GM19239 (cell line): ENCODE data around the gene MZB1.

ENCODE experiments used
- DNase-seq: peaks from one replicate; pipeline ENCODE4 v3.0.0; 2011; ENCODE audit warnings: low spot score; ENCODE audit not compliant: insufficient read length
- FAIRE-seq: peaks from 2 replicates; lab custom pipeline; 2011; peaks lifted over from hg19 to GRCh38; lab: Jason Lieb, UNC

The MZB1 gene, protein sequence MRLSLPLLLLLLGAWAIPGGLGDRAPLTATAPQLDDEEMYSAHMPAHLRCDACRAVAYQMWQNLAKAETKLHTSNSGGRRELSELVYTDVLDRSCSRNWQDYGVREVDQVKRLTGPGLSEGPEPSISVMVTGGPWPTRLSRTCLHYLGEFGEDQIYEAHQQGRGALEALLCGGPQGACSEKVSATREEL

DNA sequence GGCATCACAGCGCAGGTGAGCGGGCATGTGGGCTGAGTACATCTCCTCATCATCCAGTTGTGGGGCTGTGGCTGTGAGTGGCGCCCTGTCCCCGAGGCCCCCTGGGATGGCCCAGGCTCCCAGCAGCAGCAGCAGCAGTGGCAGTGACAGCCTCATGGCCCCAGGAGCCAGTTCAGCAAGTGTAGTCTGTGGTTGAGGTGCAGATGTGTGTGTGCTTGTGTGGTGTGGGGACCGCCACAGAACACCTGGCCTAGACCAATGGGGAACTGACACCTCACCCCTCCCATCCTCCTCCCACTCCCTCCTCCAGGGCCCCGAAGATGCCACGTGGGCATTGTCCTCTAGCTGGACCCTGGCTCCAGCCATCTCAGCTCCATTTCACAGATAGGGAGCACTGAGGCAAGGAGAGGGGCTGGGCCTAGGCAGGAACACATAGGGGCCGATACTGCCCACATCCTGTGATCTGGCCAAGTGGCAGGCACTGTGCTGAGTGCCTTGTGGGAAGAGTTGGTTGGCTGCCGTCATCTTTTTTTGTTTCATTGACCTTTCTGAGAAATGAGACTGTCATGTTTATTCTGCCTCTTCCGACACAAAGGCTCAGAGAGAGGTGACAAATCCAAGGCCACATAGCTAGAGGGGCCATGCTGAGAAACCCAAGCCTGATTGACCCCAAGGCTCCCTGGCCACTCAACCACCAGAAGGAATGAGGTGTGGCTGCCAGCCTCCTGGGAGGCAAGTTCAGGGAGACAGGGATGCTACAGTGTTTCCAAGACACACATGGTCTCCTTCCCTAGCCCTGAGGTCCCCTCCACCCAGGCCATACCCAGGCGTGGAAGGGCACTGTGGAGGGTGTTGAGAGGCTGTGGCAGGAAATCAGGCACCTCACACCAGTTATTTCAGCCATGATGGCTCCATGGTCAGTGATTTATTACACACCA, at the start of gene MZB1:
Gene MZB1, minus strand, starts transcription at position 213 of the 938 bp plus-strand sequence. Its CDS starts 57 bp downstream, at position 156.
- peak; percentile 98 for FAIRE-seq
- peak; percentile 75 for DNase-seq

DNA sequence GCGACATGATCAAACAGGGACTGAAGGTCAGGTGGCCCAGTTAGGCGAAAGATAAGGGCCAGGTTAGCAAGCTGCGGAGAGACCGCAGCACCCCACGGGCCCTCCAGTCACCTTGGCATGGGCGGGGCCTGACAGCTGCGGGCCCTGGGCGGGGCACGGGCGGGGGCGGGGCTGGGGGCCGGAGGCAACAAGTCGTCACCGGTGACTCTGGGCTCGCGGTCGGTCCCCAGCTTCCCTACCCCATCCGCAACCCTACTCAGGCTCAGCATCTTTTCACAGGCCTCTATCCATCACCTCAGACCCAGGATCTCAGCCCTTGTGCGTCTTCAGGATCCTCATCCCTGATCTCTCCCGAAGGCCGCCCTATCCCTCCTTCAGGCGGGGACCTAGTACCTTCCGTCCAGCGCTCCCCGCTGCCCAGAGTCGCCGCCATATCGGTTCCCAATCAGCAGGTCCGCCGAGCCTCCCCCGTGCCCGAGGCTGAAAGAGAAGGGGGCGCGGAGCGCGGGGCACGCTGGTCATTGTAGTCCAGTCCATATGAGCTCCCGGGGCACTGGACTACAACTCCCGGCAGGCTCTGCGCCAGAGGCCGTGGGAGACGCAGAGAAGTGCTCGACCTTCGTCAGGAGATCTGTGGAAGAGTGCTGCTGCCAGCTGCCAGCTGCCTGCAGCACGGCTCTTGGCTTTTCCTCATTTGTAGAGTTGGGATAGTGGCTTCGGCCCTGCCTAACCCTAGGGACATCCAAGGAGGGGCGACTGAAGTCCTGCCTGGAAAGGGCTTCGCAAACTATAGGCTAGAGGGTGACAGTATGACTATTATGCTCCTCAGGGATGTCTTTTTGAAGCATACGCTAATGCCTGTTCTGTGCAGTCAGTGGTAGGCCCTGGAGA, 49.5 kb upstream of the MZB1 start, which contains the start of gene DNAJC18:
Gene DNAJC18, minus strand, starts transcription at position 513 of the 891 bp plus-strand sequence. Its CDS starts 80 bp downstream, at position 433.
- peak; percentile 76 for DNase-seq
- FAIRE-seq = peak; percentile 82

DNA sequence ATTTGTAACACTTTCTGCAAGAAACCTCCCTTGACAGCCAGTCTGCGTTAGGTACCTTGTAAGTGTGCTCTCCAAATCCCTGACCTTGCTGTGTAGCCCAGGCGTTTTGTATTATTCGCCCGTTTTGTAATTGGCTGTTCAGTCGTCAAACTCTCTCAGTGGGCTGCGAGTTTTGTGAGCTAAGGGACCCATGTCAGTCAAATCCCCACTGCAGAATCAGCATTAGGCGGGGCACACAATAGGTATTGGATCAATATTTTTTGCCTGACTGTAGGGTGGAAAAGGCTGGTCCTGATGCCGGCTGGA, 48.9 kb upstream of the MZB1 start:
- DNase-seq (no peak), FAIRE-seq (peak; percentile 40)

DNA sequence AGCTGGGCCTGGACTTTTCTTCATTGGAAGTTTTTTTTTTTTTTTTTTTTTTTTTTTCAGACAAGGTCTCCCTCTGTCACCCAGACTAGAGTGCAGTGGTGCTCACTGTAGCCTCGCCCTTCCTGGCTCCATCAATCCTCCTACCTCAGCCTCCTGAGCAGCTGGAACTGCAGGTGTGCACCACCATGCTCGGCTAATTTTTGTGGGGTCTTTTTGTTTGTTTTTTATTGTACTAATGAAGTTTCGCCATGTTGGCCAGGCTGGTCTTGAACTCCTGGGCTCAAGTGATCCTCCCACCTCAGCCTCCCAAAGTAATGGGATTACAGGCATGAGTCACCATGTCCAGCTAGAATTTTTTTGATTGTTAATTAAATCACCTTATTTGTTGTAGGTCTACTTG, 46.0 kb upstream of the MZB1 start:
- no peak for FAIRE-seq
- no peak for DNase-seq

DNA sequence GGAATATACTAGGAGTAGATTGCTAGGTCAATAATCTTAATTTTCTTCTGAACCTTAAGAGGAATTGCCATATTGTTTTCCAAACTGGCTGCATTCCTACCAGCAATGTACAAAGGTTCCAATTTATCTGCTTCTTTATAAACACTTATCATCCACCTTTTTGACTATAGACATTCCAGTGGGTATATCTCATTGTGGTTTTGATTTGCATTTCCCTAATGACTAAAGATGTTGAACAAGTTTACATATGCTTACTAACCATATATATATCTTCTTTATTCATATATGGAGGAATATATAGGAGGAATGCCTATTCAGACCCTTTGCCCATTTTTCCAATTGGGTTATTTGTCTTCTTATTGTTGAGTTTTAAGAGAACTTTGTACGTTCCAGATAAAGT, 42.0 kb upstream of the MZB1 start:
- DNase-seq = no peak
- no peak for FAIRE-seq

DNA sequence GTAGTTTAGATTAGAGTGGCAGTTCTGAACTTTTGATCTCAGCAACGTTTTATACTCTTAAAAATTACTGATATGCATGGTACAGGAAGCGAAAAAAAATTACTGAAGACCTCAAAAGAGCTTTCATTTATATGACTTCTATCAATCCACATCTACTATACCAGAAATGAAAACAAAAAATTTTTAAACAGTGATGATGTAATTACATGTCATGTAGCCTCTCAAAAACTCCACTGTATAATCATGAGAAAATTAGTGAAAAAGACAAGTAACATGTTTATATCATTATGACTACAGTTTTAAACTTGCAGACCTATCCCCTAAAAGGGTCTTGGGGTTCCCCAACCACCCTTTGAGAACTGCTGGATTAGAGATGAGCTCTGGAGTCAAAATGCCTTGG, 40.3 kb upstream of the MZB1 start:
- DNase-seq (no peak), FAIRE-seq (no peak)

DNA sequence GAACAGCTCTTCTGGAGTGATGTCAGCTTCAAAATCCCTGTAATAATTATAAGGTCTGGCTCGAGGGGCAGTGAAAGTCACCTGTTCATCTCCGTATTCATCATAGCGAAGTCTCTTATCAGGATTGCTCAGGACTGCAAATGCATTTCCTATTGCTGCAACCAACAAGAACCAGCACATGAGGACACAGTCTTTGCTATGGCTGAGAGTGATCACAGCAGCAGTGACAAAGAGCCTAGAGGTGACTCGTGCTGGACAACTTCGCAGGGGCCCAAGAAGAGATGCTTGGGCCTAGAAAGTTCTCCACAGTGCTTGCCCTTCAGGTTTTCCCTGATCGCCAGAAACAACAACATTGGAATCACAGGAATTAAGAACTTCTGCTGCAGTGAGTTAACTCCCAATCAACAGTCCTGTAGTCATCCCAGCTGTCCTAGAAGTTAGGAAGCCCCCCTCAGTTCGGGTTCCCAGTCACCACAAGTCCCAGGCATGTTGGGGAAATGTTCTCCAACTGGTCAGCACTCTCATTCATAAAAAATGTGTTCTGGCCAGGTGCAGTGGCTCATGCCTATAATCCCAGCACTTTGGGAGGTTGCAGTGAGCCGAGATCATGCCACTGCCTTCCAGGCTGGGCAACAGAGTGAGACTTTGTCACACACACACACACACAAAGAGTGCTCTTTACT, 36.6 kb upstream of the MZB1 start:
- FAIRE-seq = no peak
- DNase-seq = no peak

DNA sequence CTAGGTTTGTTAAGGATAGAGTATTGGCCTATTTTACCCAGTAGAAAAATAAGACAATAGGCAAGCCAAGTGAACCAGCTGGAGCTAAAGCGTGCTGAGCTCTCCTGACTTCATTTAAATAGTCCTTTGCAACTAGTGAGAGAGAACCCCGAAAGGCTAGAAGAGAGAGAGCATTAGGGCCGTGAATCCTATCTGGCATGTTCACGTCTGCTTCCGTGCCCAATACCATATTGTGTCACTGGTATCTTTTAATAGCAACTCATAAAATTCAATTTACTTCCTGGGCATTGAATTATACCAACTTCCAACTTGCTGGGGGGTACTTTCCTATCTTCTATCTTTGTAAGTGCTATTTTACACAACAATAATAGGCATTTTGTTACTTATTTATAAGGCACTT, 35.8 kb upstream of the MZB1 start:
- DNase-seq (no peak), FAIRE-seq (no peak)

DNA sequence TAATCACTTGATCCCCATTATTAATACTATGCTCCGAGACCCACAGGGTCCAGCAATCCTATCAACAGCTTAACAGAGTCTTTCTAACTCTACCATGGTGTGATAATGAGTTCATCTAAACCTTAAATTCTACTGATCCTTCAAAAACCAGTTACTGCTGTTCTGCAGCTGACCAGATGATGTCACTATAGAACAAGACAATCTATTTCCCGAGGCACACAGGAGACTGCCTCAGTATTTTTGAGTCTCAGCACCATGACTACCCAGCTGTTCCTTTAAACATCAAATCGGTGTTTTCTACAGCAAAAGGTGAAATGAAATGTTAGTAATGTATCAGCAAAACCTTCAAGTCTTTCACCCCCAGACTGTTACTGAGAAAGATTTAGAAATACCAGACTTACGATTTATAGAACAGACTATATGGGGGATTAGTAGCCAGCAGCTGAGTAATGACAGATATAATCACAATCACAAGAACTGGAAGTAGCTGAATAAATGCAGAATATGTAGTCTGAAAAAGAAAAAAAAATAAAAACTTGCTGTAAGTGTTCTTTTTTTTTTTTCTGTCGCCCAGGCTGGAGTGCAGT, 32.7 kb upstream of the MZB1 start:
- DNase-seq = peak; percentile 63
- FAIRE-seq = peak; percentile 91

DNA sequence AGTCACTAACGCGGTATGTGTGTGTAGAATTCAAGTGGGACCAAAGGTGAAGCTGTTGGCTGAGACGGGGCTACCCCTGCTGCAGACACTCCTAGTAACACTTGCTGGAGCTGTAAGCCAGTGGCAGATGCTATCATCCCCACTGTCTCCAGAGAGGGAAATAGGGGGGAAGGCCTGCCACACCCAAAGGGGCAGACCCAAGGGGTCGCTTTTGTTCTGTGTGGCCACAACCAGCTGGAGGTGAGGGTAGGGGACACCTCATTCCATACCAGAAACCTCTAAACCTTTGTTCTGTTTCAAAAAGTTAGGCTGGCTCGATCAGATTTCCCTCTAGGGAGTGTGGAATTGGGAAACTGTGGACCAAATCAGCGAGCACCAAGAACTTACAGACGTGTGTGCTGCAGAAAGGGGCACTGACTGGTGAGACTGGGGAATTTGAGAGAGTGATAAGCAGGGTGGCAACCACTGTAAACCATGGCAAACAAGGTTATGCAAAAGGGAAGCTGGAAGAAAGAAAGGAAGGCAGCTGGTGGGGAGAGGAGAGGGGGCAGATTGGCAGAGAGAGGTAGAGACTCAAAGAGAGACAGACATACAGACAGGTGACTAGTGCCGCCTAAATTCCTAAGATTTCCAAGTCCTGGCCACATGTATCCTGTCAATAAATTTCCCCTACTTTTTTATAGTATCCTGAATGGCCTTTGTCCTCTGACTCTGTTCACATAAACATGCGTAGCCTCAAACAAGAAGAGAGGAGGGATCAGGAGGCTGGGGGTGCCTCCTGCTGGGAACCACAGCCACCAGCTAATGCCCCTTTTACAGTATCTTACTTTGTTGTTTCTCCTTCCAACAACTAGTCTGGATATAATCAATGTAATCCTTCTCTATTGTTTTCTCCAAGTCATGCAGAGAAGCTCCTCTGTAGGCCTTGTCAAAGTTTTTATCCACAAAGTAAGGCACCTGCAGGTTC, 29.8 kb upstream of the MZB1 start:
- no peak for DNase-seq
- no peak for FAIRE-seq

DNA sequence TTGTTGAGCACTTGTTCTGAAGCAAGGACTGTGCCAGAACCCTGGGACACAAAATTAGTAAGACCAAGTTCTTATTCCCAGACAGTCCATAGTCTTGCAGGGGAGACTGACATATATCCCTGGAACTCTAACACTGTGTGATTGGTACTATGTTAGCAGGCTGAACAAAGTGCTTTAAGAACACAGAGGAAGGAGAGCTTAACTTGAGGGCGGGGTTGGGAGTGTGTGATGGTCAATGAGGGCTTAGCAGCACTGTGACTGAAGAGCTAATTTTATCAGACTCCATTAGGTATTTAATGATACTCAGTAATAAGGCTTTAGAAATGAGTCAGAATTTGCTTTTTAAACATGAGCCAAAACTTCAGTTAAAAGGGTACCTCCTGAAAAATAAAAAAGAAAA, 29.1 kb upstream of the MZB1 start:
- FAIRE-seq (no peak), DNase-seq (no peak)

DNA sequence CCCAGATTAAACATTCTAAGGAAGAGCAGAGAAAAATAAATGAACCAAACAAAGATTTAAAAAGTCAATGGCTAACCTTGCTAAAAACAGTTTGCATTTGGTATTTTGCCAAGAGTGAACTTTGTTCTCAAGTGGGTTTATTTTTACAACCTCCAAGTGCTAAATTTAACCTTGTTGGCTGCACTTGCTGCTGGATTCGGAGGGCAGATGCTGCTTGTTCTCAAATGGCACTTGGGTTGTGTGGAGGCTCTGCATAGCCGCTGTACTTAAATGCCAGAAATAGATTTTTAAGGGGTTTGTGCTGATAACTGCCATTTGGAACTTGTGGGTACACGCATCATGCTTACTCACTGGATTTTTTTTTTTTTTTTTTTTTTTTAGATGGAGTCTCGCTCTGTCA, 27.5 kb upstream of the MZB1 start:
- DNase-seq = no peak

DNA sequence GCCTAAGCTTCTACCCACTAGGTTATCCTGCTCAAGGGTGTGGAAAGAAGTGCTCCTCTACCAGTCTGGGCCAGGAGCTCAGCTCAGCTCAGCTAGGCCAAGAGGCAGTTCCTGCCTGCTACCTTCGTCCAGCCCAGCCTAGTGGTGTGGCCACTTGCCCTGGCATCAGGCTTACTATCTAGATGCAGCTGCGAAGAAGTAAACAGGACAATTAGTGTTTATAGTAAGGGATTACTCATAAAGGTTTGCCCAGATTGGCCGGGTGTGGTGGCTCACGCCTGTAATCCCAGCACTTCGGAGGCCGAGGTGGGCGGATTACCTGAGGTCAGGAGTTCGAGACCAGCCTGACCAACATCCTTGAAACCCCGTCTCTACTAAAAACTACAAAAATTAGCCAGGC, 26.9 kb upstream of the MZB1 start:
- FAIRE-seq = no peak
- no peak for DNase-seq

More for the DNA sequence above, 27.5 kb upstream of the MZB1 start:
- FAIRE-seq = no peak

DNA sequence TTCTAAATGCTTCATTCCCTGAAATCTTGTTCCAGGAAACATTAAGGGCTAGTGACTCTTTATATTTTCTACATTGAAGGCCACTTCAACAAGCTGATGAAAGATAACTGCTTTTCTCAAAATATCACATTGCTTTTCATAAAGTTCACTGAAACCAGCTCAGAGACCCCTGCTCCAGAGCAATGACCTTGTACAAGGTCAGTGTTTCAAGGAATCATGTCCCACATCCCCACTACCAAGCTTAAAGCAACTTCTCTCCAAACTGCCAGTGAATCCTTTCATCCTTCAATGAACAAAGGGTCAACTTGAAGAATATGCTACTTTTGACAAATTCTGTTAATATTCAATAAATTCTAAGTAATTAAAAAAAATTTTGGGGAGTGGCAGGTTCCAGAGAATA, 26.2 kb upstream of the MZB1 start:
- FAIRE-seq (no peak), DNase-seq (no peak)

DNA sequence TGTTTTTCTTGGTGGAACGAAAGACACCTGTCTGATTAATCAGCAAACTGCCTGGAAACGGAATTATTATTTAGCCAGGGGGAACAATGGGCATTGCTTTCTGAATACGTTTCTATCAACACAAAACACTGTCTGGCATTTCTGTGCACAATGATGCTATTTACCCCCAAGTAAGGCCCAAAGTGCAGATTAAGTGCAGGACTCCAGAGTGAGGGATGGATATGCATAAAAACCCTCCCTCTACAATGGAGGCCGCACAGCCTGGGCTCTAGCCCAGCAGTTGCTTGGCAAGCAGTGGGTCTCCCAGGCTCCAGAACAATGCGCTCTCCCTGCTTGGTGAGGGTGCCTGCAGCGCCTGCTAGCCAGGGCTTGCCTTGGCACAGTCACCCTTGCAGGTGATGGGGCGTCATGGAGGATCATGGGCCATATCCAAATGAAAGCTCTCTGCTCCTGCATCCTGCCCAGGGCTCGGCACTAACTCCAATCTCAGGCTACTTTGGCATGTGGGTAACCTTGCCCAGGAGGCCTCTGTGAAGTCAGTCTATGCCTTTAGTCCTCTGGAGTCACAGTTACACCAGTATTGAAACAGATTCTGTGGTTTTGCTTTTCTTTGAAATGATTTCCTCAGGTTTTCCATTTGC, 25.6 kb upstream of the MZB1 start:
- DNase-seq (no peak), FAIRE-seq (peak; percentile 83)

DNA sequence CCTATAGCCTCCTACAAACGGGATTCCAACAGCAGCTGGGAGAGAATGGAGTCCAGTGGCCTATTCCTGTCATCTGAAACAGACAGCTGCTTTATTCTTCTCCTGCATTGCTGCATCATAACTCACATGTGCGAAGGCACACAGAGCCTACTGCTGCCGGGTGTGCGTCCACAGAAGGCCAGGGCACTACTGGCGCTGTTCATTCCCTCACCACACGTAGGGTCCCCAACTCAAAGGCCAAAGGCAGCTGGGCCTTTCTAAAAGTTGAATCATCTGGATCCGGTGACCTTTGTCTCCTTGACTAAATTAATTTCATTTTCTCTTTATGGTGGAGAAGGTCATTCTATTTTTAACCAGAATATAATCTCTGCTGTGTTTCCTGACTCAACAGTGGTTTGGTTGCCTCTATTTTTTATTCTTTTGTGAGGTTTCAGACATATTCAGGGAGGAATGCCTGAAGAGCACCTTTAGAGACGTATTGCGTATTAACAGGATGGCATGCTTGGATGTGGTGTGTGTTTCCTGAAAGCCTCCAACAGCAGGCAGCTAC, 24.9 kb upstream of the MZB1 start:
- no peak for DNase-seq
- peak; percentile 58 for FAIRE-seq

DNA sequence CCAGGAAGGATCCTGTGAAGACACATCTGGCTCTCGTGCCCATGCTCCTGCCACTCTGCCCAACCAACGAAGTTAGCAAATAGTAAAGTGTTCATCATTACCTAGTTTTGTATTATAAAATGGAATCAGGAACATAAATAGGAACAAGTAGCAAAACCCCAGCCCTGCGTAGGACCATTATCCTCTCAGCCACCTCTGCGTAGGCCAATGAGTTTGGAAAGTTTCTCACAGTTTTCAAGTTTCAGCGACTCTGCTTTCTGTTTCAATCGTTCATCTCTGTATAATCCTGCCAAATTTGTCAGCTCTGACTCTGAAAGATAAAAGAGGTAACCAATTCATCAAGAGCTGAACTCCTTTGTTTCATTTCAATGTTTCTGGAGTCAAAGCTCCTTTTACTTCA, 24.2 kb upstream of the MZB1 start:
- no peak for DNase-seq
- peak; percentile 95 for FAIRE-seq

DNA sequence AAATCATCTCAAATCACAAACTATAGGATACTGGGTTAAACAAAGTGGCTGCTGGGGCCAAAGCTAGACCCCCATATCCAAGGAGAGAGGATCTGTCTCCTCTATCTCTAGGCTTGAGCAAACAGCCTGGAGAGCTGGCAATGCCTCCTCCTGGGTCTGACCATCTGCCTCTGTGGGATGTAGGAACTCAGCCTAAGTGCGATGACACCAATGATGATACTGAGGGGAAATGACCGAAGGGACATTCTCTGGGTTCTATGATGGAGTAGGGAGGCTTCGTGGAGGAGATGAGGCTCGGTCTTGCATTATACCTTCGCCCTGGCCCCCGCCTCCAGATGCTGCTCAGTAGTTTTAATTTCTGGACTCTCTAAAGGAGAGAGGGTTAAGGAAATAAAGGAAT, 23.4 kb upstream of the MZB1 start:
- DNase-seq = no peak
- FAIRE-seq = no peak
